Duodenal mucosa (tissue), 2 donors: ENCODE measurements around the gene VSIG1.

Source experiments
- H3K27ac ChIP-seq: one replicate; pipeline ENCODE4 v1.7.0; 2013; ENCODE audit warnings: low read depth, low read length
- H3K27me3 ChIP-seq, 2 donors: one replicate each; pipeline ENCODE4 v1.7.0; 2013; ENCODE audit warnings: low read length in 2 of 2, control low read depth in 1 of 2; ENCODE audit not compliant: insufficient read depth in 2 of 2, control insufficient read depth in 1 of 2
- H3K36me3 ChIP-seq, 2 donors: one replicate each; pipeline ENCODE4 v1.7.0; 2013; ENCODE audit warnings: low read length in 2 of 2, control low read depth in 1 of 2; ENCODE audit not compliant: insufficient read depth in 2 of 2, control insufficient read depth in 1 of 2
- H3K4me1 ChIP-seq, 2 donors: one replicate each; pipeline ENCODE4 v1.7.0; 2013; ENCODE audit warnings: low read length in 2 of 2, control low read depth in 1 of 2; ENCODE audit not compliant: insufficient read depth in 2 of 2, control insufficient read depth in 1 of 2
- H3K4me3 ChIP-seq, 2 donors: one replicate each; pipeline ENCODE4 v1.7.0; 2013; ENCODE audit warnings: low read length in 2 of 2, low read depth in 1 of 2
- H3K9ac ChIP-seq, 2 donors: one replicate each; pipeline ENCODE4 v1.7.0; 2013; ENCODE audit warnings: low read length in 2 of 2, low read depth in 1 of 2
- H3K9me3 ChIP-seq, 2 donors: one replicate each; pipeline ENCODE4 v1.7.0; 2013; ENCODE audit warnings: low read length in 2 of 2, control low read depth in 1 of 2; ENCODE audit not compliant: control insufficient read depth in 1 of 2

Gene VSIG1

DNA sequence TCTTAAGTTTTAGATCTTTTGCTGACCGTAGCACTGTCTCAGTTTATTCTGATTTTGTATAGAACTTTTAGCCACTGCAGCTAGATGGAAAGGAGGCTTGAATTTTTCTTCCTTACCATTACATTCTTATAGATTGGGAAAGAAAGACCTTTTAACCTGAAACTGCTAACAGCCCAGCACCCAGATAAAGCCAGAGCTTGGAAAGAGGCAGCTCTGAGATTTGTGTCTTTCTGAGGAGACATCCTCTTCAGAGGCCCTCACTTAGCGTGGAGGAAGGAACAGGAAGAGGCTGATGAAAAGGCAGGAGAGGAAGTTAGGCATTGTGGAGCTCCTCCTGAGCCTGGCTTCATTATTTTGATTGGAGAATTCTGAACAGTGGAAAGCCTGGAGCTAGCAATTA, 81.8 kb downstream of the VSIG1 start:
- no peak overlapping the region for H3K27ac ChIP-seq
- peaks cover 0 to 11% of the 10 kb centered on the region in 2 donors for H3K36me3 ChIP-seq
- no peaks in the 10 kb centered on the region for H3K9me3 ChIP-seq
- no peaks in the 10 kb centered on the region for H3K4me1 ChIP-seq
- H3K27me3 ChIP-seq: no peaks in the 10 kb centered on the region
- H3K9ac ChIP-seq: no peak overlapping the region
- no peak overlapping the region for H3K4me3 ChIP-seq

DNA sequence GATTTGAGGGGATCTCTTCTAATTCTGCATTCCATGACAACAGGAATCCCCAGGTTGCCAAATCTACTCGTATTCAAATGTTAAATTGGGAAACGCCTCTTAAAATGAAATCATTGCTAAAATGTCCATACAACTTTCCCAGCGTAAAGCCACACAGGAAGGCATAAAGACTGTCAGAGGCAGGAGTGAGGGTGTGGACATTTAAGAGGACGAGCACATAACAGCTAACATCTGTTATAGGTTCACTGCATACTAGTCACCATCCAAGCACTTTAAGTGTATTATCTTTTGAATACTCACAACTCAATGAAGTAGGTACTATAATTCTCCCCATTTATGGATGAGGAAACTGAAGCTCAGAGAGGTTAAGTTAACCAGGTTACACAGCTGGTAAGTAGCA, 82.3 kb downstream of the VSIG1 start:
- no peak overlapping the region for H3K27ac ChIP-seq

More for the DNA sequence above, 82.3 kb downstream of the VSIG1 start:
- Histone ChIP-seq H3K9ac (no peak overlapping the region), H3K9me3 (no peaks in the 10 kb centered on the region), H3K36me3 (peaks cover 0 to 11% of the 10 kb centered on the region in 2 donors), H3K4me3 (no peak overlapping the region), H3K4me1 (no peaks in the 10 kb centered on the region), H3K27me3 (no peaks in the 10 kb centered on the region)
